Measurements from ENCODE around the gene LRRC59. TPM values are rescaled to one million over a fixed set of nuclear protein-coding genes. Genes with fewer than 3 reads are reported as not detected.

The LRRC59 gene
- total and polyA plus RNA-seq, 2 of the 4 experiments (the other 2 are of a cell fraction): 139 to 233 TPM

- H2AK9ac ChIP-seq (replicated peaks; ENCODE audit: low read depth, low read length, poor library complexity): no peak overlapping the region
- ChIA-PET CTCF (no interaction called here), POLR2A (ENCODE audit: unreplicated experiment) (no interaction called here)
- H3K9me1 ChIP-seq (ENCODE audit: insufficient read depth, low read length): peaks cover 14% of the 10 kb centered on the region
- H2BK5ac ChIP-seq (ENCODE audit: low read depth, low read length, poor library complexity, severe bottlenecking): peak overlapping the region; percentile 60
- H3K4ac ChIP-seq (ENCODE audit: low read depth, low read length): peak overlapping the region; percentile 92; the same call in 1 of the 2 replicates
- H3K79me1 ChIP-seq (ENCODE audit: low read depth in 1 of 2, low read length in 2 of 2): peaks cover 11 to 42% of the 10 kb centered on the region in 2 experiments; a peak in 3 of 4 replicates
- H2BK20ac ChIP-seq (ENCODE audit: low read depth, low read length): peak overlapping the region; percentile 44; the same call in 1 of the 2 replicates
- peaks cover 27% of the 10 kb centered on the region for H3K4me1 ChIP-seq (ENCODE audit: control insufficient read depth, insufficient read depth, low read length)
- H2BK15ac ChIP-seq (ENCODE audit: low read depth, low read length): no peak overlapping the region; the same call in 2 of the 3 replicates
- no peak overlapping the region for H4K5ac ChIP-seq (ENCODE audit: low read depth, low read length)
- H3K18ac ChIP-seq (ENCODE audit: low read depth, low read length): peak overlapping the region; percentile 22; the same call in 1 of the 2 replicates
- H3K56ac ChIP-seq (ENCODE audit: extremely low read depth, insufficient read depth, low read length): no peak overlapping the region
- peak; percentile 48 for ATAC-seq (ENCODE audit: low read depth)
- 0 out of 2 replicates have a peak overlapping the region, but pooled peaks have one; percentile 0 for H4K91ac ChIP-seq (ENCODE audit: insufficient read depth, low read depth, low read length)
- no peaks in the 10 kb centered on the region for H4K20me1 ChIP-seq (ENCODE audit: insufficient read depth, low read length)
- H3K9ac ChIP-seq (ENCODE audit: low read depth, low read length): no peak overlapping the region
- intact Hi-C loops (cut with micrococcal nuclease): no loop called here
- peak overlapping the region; percentile 9; the same call in 1 of the 2 replicates for H3K4me2 ChIP-seq (ENCODE audit: low read depth, low read length)
- H3K9me3 ChIP-seq (ENCODE audit: control insufficient read depth, insufficient read depth, low read length): no peaks in the 10 kb centered on the region
- H4K8ac ChIP-seq (ENCODE audit: low read depth in 2 of 2, low read length in 2 of 2): peak overlapping the region in 1 of 2 experiments; percentile 93; a peak in 3 of 4 replicates
- no peaks in the 10 kb centered on the region for H3K27me3 ChIP-seq (ENCODE audit: control insufficient read depth, insufficient read depth, low read length)
- DNase-seq: peak; percentile 91
- H2BK120ac ChIP-seq (ENCODE audit: low read depth, low read length): peak overlapping the region; percentile 17; the same call in 1 of the 2 replicates
- peak overlapping the region; percentile 78; the same call in 1 of the 2 replicates for H3K27ac ChIP-seq (ENCODE audit: insufficient read depth, low read length)
- H2AFZ ChIP-seq (replicated peaks; ENCODE audit: low read length, poor library complexity): peak overlapping the region; percentile 70
- in situ Hi-C loops (cut with MboI; ENCODE audit: low sequenced_read_pairs): no loop called here
- dilution Hi-C loops (cut with HindIII; ENCODE audit: low sequenced_read_pairs, unreplicated experiment): no loop called here
- 0 out of 2 replicates have a peak overlapping the region, but pooled peaks have one; percentile 6 for H3K14ac ChIP-seq (replicated peaks; ENCODE audit: low read depth, low read length)
- H3K36me3 ChIP-seq (ENCODE audit: control insufficient read depth, insufficient read depth, low read length): no peaks in the 10 kb centered on the region
- WGBS, 2 experiments (ENCODE audit: extremely low coverage in 2 of 2, insufficient read length in 1 of 2): no CpG with 5 or more reads among the region's 6 CpGs
- H3K4me3 ChIP-seq (ENCODE audit: insufficient read depth, low read depth, low read length): no peak overlapping the region
- H2AK5ac ChIP-seq (ENCODE audit: low read depth, low read length): peak overlapping the region; percentile 41; the same call in 1 of the 2 replicates
- BruUV-seq (replicated peaks): no TSS peak
- H3K23ac ChIP-seq (ENCODE audit: low read depth, low read length): no peak overlapping the region
- no peak for TF ChIP-seq MAFK (IDR thresholded peaks at IDR 0.05; ENCODE audit: low read depth, low read length)
- no peak for TF ChIP-seq RAD21 (IDR thresholded peaks at IDR 0.05; ENCODE audit: low read length)
- TF ChIP-seq RFX5 (IDR thresholded peaks at IDR 0.05; ENCODE audit: low read depth, low read length): no peak
- TF ChIP-seq CEBPB (IDR thresholded peaks at IDR 0.05; ENCODE audit: low read depth, low read length): no peak
- no peak for TF ChIP-seq CTCF (conservative IDR thresholded peaks at IDR 0.05; ENCODE audit: low read depth, low read length)
- TF ChIP-seq SMC3 (IDR thresholded peaks at IDR 0.05; ENCODE audit: low read depth, low read length): no peak
- TF ChIP-seq NFE2L2 (IDR thresholded peaks at IDR 0.05; ENCODE audit: low read depth, low read length): no peak
- no peak for TF ChIP-seq POLR2A (IDR thresholded peaks at IDR 0.05; ENCODE audit: low read depth, low read length)
- TF ChIP-seq MAZ (IDR thresholded peaks at IDR 0.05; ENCODE audit: borderline replicate concordance, low read depth, low read length): peak; percentile 40; the same call in 1 of the 2 replicates
- TF ChIP-seq CHD1 (IDR thresholded peaks at IDR 0.05; ENCODE audit: low read depth, low read length): no peak
- 0 out of 2 replicates have a peak, but pooled peaks have one; percentile 49 for TF ChIP-seq BHLHE40 (IDR thresholded peaks at IDR 0.05; ENCODE audit: low read depth, low read length)
- TF ChIP-seq RCOR1 (IDR thresholded peaks at IDR 0.05; ENCODE audit: insufficient replicate concordance, low read length): no peak
- no peak for TF ChIP-seq ELK1 (IDR thresholded peaks at IDR 0.05; ENCODE audit: borderline replicate concordance, low read depth, low read length)
- TF ChIP-seq USF2 (IDR thresholded peaks at IDR 0.05; ENCODE audit: low read depth, low read length): peak; percentile 74
- no peak for TF ChIP-seq MXI1 (IDR thresholded peaks at IDR 0.05; ENCODE audit: borderline replicate concordance, low read depth, low read length)
These were observed 26.3 kb upstream of the LRRC59 start for GRCh38 chr17:50423553-50424159.
